NCI-H446 treated with DMSO at 0.1 percent for 48 hours (cell line): Measurements from ENCODE around the gene FGF21.
"Not testable (repeated sequence)": the region's sequence is repeated elsewhere in the genome, so short reads cannot be mapped to it uniquely, and the experiment has no call there.

Source experiments
- DNase-seq: peaks from one replicate; lab custom pipeline; 2025; lab: John Stamatoyannopoulos, UW

Gene FGF21

GRCh38 chr19:48787331-48787730 lies 32.0 kb downstream of the FGF21 start:
- not testable (repeated sequence) for DNase-seq

- DNase-seq = no peak
Measured at GRCh38 chr19:48793271-48793670, 37.9 kb downstream of the FGF21 start.

- no peak for DNase-seq
Measured at GRCh38 chr19:48794291-48794690, 39.0 kb downstream of the FGF21 start.

GRCh38 chr19:48795055-48795684 lies 39.8 kb downstream of the FGF21 start:
- DNase-seq = peak; percentile 90

- no peak for DNase-seq
Measured at GRCh38 chr19:48795685-48796070, 40.4 kb downstream of the FGF21 start.

DNA sequence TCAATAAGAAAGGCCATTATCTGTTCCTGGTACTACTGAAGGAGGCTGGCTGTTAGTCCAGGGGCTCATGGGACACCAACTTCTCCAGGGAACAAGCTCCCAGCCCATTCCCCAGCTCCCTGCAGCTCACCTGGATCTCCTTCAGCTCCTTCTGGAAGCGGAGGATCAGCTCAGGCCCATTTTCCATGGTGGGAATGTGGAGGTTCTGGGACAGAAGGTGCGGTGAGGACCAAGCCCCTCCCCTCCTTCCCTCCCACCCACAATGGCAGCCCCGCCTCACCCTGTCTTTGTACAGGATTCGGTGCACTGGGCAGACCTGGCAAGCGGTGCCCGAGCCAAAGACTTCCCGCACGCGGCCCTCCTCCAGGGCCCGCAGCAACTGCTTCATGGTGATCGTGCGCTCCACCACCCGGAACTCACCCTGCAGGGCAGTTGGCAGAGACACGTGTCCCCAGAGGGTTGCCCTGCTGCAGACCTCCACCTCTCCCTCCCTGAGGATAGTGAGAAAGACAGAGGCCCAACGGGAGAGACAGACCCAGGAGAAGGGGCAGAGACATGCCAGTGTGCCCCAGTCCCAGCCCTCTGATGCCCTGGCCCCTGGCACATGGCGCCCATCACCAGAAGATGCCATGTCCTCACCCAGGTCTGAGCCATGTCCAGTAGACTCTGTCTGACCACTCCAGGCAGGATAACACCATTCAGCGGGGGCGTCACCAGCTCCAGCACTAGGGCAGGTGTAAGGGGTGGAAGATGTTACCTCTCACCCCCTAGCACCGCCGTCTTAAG lies 41.2 kb downstream of the FGF21 start:
- DNase-seq = no peak

GRCh38 chr19:48797103-48797502 lies 41.8 kb downstream of the FGF21 start:
- no peak for DNase-seq

DNA sequence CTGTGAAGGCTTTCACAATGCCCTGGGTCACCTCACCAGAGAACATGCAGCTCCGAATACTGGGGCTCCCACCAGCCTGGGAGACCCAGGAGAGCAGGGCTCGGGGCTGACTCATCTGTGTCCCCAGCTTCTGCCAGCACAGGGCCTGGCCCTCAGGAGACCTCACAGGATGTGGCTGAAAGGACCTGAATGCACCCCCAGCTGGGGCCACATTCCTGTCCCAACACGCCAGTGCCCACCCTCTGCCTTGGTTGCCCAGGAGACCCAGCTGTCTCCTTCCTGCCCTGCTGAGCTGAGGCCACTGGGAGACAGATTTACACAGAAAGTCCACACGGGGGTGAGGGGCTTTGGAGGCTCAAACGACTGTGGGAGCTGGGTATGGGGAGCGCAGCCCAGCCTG lies 43.6 kb downstream of the FGF21 start:
- DNase-seq = no peak

DNA sequence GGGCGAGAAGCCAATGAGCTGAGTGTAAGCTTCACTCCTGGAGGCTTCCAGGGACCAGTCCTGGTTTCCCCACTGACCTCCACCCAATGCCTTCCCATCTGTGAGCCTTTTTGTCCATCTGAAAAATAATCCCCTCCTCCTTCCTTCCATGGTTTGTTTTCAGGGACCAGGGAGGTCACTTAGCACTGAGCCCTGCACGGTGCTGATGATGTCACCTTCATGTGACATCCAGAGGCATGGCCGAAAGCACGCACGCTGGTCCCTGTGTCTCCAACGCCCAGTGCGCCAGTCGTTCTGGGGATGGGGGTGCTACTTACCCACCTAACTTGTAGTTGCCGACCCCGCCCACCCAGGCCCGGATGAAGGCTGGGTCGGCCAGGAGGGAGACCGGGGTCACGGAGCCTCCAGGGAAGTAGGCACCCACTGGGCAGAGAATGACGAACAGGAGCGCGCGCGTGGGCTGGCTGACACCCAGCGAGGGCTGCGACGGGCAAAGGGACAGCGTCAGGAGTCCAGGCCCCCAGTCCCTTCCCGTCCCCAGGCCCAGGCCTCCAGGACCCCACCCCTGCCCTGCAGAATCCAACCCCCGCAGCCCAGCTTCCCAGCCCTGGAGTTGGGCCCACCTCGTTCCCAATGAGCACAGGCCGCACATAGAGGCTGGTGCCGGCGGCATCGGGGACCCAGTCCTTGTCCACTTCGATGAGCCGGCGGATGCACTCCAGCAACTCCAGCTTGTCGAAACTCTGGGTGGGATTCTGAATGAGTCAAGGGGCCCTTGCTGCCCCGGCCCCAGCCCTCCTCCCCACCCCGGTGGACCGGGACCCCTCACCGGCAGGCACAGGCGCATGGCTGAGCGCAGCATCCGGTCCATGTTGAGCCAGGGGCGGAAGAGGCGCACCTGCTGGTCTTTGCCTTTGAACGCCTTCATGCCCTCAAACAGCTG lies 44.3 kb downstream of the FGF21 start:
- DNase-seq = no peak

GRCh38 chr19:48802623-48803022 lies 47.3 kb downstream of the FGF21 start:
- no peak for DNase-seq

DNA sequence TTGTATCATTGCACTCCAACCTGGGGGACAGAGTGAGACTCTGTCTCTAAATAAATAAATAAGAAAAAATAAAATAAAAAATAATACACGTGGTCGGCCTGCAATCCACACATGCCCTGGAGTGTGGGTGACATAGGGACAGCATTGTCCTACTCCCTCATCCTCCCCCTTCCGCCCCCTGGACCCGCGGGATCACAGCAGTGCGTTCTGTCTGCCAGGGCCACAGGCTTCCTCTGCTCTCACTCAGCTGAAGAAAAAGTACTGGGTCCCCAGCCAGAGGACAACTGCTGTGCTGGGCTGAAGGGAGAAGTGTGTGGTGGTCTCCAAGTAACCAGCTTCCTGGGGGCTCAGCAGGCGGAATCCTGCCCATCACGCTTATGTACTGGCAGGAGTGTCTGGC lies 49.2 kb downstream of the FGF21 start:
- DNase-seq = no peak

DNA sequence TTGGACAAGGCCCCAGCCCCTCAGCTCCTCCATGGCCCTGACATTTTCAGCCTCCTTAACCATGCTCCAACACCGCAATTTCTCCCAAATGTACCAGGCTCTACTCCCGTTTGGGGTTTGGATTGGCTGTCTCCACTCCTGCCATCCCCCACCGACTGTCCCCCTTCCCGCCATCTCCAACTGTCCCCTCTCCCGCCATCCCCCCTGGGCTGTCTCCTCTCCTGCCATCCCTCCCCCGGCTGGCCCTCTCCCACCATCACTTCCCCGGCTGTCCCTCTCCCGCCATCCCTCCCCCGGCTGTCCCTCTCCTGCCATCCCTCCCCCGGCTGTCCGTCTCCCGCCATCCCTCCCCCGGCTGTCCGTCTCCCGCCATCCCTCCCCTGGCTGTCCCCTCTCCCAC lies 50.1 kb downstream of the FGF21 start:
- DNase-seq = no peak

GRCh38 chr19:48806518-48806817 lies 51.1 kb downstream of the FGF21 start:
- no peak for DNase-seq

GRCh38 chr19:48806818-48807589 lies 51.7 kb downstream of the FGF21 start:
- no peak for DNase-seq

- DNase-seq = no peak
Measured at GRCh38 chr19:48807590-48808308, 52.4 kb downstream of the FGF21 start.
